NCI-H446 treated with DMSO at 0.1 percent for 48 hours (cell line): ENCODE measurements around the gene TMEM52B.

Experiments
- DNase-seq: peaks from one replicate; lab custom pipeline; 2025; lab: John Stamatoyannopoulos, UW

Gene TMEM52B

GRCh38 chr12:10178821-10179220 is at the start of gene TMEM52B:
TSS of gene TMEM52B (plus strand) at chr12:10179032. CDS start at chr12:10179575, 543 bp downstream.
- no peak for DNase-seq

DNA sequence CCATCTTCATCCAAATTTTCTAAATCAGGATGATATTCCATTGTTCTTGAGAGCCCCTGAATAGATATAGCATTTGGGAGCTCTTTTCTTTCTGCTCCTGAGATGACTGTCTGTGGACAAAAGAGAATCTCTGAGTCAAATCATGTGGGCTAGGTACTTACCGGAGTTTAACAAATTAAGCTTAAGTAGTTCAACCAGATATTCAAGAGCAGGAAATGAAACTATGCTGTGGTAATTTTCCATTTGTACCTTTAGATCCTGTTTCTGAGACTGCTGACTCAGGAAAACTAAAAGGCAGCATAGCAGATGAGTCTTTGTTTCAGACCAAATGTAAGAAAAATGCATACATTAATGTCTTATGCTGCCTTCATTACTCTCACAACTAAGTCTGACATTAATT is 48.8 kb upstream of the TMEM52B start, which contains the start of gene CLEC7A:
Gene CLEC7A (minus strand): TSS at position 158 of the 400 bp plus-strand sequence. CDS start 117 bp downstream, at position 41.
- no peak for DNase-seq

DNA sequence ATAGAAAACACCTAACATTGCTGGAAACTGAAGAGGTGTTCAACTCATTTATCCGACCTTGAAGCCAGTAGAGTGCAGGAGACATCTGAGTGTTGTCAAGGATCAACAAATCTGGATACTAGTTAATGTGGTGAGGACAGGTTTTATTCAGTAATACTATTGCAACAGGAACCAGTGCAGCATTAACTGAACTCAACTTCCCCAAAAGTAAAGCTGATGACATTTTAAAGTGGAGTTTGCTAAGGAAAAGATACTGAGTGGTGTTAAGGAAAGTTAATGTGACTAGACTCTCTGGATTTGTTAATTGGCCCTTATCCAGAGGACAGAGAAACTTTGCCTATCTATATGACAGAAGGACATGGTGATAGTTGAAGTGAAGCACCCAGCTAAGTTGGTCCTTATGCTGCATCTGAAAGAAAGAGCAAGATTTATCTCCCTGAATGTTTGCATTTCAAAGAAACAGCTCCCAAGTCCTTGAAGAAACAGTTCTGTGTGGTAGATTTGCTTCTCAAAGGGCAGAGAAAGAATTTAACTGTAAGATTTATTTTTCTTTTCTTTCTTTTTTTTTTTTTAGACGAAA is 47.6 kb upstream of the TMEM52B start:
- DNase-seq, result no peak

GRCh38 chr12:10132850-10133370 is 45.9 kb upstream of the TMEM52B start:
- no peak for DNase-seq

- no peak for DNase-seq
These were observed 43.7 kb upstream of the TMEM52B start for GRCh38 chr12:10135126-10135525.

DNA sequence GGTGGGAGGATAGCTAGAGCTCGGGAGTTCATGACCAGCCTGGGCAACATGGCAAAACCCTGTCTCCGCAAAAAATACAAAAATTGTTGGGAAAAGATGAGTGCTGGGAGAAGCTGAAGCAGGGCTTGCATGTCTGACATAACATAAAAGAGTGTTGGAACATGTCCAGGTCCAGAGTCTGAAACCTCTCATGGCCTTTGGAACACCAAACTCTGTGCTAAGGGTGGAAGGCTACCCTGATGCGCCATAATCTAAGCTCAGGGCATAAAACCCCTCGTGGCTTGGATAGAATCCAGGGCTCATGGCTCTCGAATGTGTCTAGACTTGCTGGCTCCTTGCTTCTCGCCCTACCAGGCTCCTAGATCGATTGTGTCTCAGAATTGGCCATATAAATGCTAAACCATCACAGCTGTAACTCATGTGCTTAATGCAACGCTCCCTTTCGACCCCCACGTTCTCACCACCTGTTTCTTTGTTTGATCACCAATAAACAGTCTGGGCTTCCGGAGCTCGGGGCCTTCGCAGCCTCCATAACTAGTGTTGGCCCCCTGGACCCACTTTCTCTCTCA is 42.1 kb upstream of the TMEM52B start:
- DNase-seq, result peak; percentile 31

DNA sequence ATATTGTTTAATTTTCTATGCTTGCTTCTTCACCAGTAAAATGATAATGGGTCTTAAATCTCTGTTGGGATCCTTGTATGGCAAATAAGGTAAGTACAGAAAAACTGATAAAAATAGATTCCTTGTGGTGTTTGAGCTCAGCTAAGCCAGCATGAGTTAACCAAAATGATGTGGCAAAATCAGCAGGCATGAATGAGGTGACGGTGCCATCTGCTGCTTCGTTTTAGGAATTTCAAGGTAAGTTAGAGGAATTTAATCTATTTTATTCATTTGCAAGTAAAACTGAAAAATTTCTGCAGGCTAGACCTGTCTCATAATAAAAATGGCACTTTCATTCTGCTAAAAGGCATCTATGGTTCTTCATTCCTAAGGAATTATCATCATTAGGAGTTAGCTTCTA is 38.8 kb upstream of the TMEM52B start:
- DNase-seq, result peak; percentile 5

DNA sequence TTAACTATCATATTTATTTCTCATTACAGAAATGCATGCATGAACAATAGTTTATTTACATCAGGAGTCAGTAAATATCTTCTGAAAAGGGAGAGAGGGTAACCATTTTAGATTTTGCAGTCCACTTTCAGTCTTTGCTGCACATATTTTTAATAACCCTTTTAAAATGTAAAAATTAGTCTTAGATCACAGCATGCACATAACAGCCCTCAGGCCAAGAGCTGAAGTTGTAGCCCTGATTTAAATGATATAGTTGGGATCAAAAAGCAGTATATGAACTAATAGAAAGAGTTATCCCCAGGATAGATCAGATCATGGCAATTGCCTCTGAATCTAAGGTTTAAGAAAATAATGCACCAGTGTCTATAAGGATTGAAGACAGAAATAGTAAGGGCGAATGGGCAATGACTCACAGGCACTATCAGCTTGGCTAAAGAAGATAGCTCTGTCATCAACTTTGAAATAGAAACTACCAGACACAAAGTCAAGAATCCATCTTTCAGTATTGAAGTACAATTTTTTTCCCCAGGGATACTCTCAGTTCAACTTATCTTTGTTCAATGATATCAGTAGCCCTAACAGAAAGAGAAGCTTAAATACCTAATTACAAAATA is 35.7 kb upstream of the TMEM52B start:
- no peak for DNase-seq

GRCh38 chr12:10147714-10148403 is 31.0 kb upstream of the TMEM52B start:
- no peak for DNase-seq

DNA sequence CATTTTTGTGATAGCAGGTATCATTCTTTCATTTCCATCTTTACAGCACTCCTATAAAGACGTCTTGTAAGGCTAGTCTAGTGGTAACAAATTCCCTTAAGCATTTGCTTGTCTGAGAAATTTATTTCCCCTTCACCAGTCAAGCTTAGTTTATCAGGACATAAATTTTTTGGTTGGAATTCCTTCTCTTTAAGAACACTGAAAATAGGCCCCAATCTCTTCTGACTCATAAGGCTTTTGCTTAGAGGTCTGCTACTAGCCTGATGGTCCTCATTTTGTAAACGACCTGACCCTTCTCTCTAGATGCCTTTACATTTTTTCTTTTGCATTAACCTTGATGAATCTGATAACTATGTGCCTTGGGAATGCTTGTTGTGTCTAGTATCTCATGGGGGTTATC is 27.2 kb upstream of the TMEM52B start:
- DNase-seq, result no peak

DNA sequence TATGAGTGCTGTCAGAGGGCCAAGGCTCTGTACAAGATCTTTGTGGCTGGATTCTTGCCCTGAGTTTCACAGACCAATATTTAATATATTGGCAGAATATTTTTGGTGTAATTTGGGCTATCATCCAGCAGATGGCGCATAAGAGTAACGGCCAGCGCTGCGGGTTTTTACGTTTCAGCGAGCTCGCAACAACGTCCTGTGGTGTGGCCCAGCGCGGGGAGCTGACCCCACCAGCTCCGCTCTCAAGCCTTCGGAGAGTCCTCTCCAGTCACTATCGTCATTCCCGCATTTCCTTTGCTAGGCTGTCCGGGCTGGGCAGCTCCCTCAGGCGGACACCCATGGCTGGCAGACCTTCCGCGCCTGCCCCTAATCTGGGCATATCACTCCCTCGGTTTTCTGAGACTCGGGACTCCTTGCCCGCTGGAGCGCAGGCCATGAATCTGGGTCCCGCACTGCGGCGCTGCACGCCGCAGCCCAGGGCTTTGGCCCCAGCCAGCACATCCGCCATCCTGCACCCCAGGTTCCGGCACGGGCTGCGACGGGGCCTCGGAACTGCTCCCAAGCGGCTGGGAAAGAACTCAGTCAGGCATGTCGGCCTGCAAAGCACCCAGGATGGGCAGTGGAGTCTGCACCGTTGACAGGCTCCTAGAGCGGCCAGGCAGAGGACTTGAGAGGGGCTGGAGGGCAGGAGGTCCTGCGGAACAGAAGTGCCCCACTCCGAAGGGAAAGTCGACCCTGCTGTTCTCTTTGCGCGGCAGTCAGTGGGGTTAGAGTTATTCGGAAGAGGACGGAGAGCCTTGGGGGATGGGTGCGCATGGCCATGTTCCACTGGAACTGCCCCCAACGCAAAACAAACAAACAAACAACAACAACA is 25.3 kb upstream of the TMEM52B start:
- no peak for DNase-seq

DNA sequence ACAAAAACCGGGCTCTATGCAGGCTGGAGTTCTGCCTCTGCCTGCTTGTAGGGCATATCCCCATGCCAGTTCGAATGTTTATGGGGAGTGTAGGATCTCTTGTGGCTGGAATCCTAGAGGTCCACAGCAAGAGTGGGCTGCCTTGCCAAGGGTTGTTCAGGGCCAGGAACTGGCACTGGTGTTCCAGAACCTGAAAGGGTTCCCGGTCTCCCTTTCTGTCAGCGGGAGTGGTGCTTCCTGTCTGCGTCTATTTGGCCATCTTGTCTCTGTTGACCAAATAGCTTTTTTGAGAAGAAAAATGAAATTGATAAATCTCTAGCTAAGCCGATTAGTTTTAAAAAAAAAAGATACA is 24.7 kb upstream of the TMEM52B start:
- no peak for DNase-seq

GRCh38 chr12:10155966-10156365 is 22.9 kb upstream of the TMEM52B start:
- DNase-seq, result no peak

- no peak for DNase-seq
These were observed 20.4 kb upstream of the TMEM52B start for GRCh38 chr12:10158406-10158805.

DNA sequence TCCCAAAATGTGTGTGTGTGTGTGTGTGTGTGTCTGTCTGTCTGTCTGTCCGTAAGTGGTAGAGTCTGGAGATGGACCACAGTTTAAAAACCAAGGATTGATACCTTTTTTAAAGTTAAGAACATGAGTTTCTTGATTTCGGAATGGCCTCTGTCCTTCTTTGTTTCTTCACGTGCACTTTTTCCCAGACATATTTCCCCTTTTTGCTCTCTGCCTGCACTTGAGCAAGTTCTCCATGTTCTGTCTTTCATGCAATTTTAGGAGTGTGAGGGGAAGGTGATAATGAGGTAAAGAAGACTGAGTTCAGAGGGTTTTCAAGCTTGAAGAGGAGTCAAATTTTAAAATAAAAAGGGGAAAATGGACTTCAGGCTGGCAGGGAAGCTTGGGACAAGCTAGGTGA is 19.6 kb upstream of the TMEM52B start:
- DNase-seq, result no peak

DNA sequence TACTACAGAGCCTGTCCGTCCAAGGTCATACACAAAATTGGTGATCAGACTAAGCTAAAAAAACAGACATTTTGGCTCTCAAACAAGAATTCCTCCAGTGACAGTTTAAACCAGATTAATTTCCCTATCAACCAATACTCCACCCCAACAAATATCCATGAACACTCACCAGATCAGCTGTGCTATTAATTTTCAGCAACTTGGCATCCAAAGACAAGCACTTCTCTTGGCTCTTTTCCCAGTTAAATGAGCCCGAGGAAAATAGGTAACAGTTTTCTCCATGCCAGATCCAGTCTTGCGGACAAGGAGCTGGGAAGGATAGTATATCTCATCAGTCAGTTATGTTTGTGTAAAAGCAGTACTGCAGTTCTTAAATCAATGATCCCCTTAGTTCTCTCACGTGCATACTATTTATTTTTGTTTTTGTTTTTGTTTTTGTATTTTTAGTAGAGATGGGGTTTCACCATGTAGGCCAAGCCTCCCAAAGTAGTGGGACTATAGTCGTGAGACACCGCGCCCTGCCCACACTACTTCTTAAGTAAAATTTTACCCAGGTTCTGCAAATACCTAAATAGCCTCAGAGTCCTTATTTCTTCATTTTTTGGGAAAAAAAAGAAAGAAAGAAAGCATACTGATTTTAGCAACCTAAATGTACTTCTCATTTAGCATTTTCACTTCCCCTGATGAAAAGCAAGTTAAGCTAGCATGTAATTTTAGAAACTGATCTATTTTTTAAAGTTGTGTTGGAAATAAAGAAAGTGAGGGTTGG is 18.0 kb upstream of the TMEM52B start:
- DNase-seq, result no peak

- DNase-seq, result no peak
These were observed 15.7 kb upstream of the TMEM52B start for GRCh38 chr12:10163084-10163483.

DNA sequence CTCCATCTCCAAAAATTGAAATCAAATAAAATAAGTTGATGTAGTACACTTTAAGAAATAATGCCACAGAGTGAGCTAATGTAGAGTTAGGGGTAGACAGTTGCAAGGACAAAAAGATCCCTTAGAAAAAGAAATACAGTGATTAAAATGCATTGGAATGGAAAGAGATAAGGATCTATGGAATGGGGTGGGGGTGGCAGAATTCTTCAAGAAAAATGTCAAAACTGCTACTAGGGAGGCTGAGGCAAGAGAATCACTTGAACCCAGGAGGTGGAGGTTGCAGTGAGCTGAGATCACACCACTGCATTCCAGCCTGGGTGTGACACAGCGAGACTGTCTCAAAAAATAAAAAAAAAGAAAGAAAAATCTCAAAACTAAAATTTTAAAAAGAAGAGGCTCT is 13.4 kb upstream of the TMEM52B start:
- DNase-seq, result no peak

DNA sequence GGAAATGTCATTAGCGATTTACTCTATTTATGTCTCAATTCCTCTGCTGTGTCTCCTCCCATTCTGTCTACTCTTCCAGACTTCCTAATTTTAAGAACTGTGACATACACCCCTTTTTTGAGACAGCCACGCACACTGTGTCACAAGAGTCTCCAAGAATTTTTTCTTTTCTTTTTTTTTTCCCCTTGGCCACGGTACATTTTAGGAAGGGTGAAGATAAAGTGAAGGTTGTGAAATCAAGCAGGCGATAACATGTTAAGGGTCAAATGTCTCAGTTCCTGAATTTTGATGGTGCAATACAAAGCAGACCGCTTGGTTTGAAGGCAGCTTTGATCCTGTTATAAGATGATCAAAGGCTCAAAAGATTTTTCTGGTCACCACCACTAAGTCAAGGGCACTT is 11.2 kb upstream of the TMEM52B start:
- no peak for DNase-seq

GRCh38 chr12:10169104-10169503 is 9.7 kb upstream of the TMEM52B start:
- no peak for DNase-seq

GRCh38 chr12:10170216-10170615 is 8.6 kb upstream of the TMEM52B start:
- DNase-seq, result no peak
